Suprapubic skin (tissue), 4 donors: ENCODE data around the gene WNT5B. TPM values are rescaled to one million over a fixed set of nuclear protein-coding genes. Genes with fewer than 3 reads are reported as not detected.

Experiments
- DNase-seq, 2 donors: peaks; one replicate each; pipeline ENCODE4 v3.0.0-alpha.2; 2019; ENCODE audit warnings: low spot score in 2 of 2
- H3K27ac ChIP-seq: fragments of 200-600 bp; sonication (generic); one replicate; pipeline ENCODE4 v1.5.1; 2019
- H3K27me3 ChIP-seq: fragments of 200-600 bp; sonication (generic); one replicate; pipeline ENCODE4 v1.5.1; 2019
- H3K36me3 ChIP-seq: fragments of 200-600 bp; sonication (generic); one replicate; pipeline ENCODE4 v1.5.1; 2019
- H3K4me1 ChIP-seq: fragments of 200-600 bp; sonication (generic); one replicate; pipeline ENCODE4 v1.5.1; 2019
- H3K4me3 ChIP-seq: fragments of 200-600 bp; sonication (generic); one replicate; pipeline ENCODE4 v1.5.1; 2019; ENCODE audit warnings: mild to moderate bottlenecking
- H3K9me3 ChIP-seq: fragments of 200-600 bp; sonication (generic); one replicate; pipeline ENCODE4 v1.5.1; 2019
- EP300 ChIP-seq: sonication (generic); formaldehyde crosslinking; IDR thresholded peaks from one replicate; pipeline ENCODE4 v1.6.1; 2017; ENCODE audit warnings: antibody characterized with exemption
- POLR2A ChIP-seq, 2 donors: fragments of 450-650 bp; IDR thresholded peaks; one replicate each; pipeline ENCODE4 v1.6.1; 2017; ENCODE audit warnings: antibody characterized with exemption in 2 of 2, mild to moderate bottlenecking in 2 of 2, moderate library complexity in 2 of 2
- POLR2AphosphoS5 ChIP-seq, 3 donors: sonication (generic); formaldehyde crosslinking; IDR thresholded peaks; one replicate each; pipeline ENCODE4 v1.6.1; 2017; ENCODE audit warnings: antibody characterized with exemption in 3 of 3
- WGBS: methylation state at CpG from one replicate; pipeline ENCODE4 v1.1.5; 2018; 5-methylcytosine and 5-hydroxymethylcytosine counted together
- total RNA-seq, 4 donors: library from RNA; depleted of rRNA; stranded (reverse); fragments of >200 nt; gene quantifications; one replicate each; pipeline ENCODE4 v1.1.0, GENCODE V29; 2016
- TF ChIP-seq, protein P1 (sequence below), 2 donors: fragments of 200-600 bp in 1 of 2; fragments of 450-650 bp in 1 of 2; sonication (generic) in 1 of 2; IDR thresholded peaks; one replicate each; pipeline ENCODE4 v1.5.1; 2016 to 2019; ENCODE audit warnings: antibody characterized with exemption in 2 of 2, mild to moderate bottlenecking in 1 of 2, moderate library complexity in 1 of 2

Gene WNT5B
- total RNA-seq, 4 donors from 2014 or later, result 7.3 to 12.8 (median 8.3) TPM

DNA sequence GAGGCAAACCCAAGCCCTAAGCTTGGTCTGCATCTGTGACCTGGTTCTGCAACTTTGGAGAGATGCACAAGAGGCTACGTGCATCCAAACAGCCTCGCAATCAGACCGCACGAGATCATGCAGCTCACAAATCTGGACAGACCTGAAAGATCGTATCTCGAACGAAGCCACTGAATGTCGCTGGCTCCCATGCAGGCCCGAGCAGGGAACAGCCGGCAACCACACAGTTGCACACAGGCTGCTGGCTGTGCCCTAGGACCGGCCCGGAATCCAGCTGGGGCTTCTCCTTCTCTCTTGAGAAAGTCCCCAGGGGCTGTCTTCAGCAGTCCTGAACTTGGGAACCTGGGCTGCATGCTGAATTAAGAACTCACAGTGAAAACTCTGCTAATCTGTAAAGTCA is 27.9 kb downstream of the WNT5B start:
- TF ChIP-seq POLR2A (IDR thresholded peaks at IDR 0.05), result no peak
- no peak for TF ChIP-seq POLR2AphosphoS5 (IDR thresholded peaks at IDR 0.05)
- TF ChIP-seq, protein P1, sequence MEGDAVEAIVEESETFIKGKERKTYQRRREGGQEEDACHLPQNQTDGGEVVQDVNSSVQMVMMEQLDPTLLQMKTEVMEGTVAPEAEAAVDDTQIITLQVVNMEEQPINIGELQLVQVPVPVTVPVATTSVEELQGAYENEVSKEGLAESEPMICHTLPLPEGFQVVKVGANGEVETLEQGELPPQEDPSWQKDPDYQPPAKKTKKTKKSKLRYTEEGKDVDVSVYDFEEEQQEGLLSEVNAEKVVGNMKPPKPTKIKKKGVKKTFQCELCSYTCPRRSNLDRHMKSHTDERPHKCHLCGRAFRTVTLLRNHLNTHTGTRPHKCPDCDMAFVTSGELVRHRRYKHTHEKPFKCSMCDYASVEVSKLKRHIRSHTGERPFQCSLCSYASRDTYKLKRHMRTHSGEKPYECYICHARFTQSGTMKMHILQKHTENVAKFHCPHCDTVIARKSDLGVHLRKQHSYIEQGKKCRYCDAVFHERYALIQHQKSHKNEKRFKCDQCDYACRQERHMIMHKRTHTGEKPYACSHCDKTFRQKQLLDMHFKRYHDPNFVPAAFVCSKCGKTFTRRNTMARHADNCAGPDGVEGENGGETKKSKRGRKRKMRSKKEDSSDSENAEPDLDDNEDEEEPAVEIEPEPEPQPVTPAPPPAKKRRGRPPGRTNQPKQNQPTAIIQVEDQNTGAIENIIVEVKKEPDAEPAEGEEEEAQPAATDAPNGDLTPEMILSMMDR (IDR thresholded peaks at IDR 0.05), result no peak
- TF ChIP-seq EP300, result no peak
- no peaks in the 10 kb centered on the region for H3K27me3 ChIP-seq
- no peaks in the 10 kb centered on the region for H3K9me3 ChIP-seq
- peak overlapping the region; percentile 55 for H3K27ac ChIP-seq
- no peaks in the 10 kb centered on the region for H3K36me3 ChIP-seq
- no peak overlapping the region for H3K4me3 ChIP-seq
- WGBS, result 88% methylated on average over 12 of the region's 12 CpGs
- peaks cover 48% of the 10 kb centered on the region for H3K4me1 ChIP-seq
- no peak for DNase-seq

DNA sequence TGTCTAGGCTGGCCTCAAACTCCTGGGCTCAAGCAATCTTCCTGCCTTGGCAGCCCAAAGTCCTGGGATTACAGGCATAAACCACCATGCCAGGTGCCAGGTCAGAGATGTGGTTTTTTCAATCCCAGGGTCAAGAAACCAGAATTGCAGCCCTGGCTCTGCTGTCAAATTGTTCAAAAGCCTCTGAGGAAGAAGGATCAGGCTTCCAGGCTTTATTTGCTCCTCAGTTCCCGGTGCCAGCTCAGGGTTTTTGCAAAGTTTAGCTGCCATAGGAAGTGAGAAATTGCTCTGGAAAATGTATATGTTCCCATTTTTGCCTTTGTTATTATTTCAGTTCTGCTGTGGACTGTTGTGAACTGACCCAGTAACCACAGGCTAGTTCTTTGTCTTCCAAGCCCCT is 28.7 kb downstream of the WNT5B start:
- Histone ChIP-seq H3K4me1 (peaks cover 50% of the 10 kb centered on the region), H3K4me3 (no peak overlapping the region), H3K36me3 (no peaks in the 10 kb centered on the region), H3K27ac (peak overlapping the region; percentile 55), H3K9me3 (no peaks in the 10 kb centered on the region), H3K27me3 (no peaks in the 10 kb centered on the region)
- WGBS, result 53% methylated on average over 1 of the region's 1 CpG
- DNase-seq, result no peak
- no peak for TF ChIP-seq EP300
- TF ChIP-seq, protein P1 (IDR thresholded peaks at IDR 0.05), result no peak
- TF ChIP-seq POLR2AphosphoS5 (IDR thresholded peaks at IDR 0.05), result no peak
- no peak for TF ChIP-seq POLR2A (IDR thresholded peaks at IDR 0.05)

DNA sequence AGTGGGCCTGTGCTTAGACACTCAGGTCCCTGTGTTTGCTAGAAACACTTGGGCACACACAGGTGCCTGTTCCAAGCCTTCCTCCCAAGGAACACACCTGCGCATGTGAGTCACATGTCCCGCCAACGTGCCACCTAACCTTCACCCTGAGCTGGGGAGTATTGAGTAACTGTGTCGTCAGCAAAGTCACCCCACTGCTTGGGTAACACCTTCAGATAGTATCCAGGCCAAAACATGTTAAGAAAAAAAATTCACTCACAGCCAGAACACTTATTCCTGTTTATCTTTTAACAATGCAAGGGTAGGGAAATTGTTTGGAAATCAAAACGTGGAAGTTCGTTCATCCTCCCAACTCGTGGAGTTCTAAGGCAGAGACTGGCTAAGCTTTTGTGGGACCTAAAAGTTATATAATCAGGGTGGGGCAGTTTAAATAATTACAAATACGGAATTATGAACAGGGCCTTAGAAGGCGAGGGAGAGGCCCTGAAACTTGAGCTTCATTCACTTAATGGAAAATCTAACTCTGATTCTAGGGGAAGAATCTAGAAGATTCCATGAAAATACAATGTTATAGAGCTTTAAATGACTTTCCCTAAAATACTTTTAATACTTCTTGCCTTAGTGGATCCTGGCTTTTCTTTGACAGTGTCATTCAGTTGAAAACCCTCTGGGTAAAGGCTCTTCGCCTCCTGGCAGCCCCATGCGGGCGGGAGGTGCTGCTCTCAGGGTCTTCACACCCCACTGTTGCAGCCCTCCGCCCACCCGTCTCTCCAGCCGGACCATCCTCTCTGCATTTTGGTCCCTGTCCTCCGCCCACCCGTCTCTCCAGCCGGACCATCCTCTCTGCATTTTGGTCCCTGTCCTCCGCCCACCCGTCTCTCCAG is 31.5 kb downstream of the WNT5B start:
- H3K4me3 ChIP-seq, result peak overlapping the region; percentile 47
- DNase-seq, result peak in 1 of 2 donors; percentile 88
- no peaks in the 10 kb centered on the region for H3K9me3 ChIP-seq
- H3K36me3 ChIP-seq, result no peaks in the 10 kb centered on the region
- peak in 2 of 3 donors; percentile 79 to 81 for TF ChIP-seq POLR2AphosphoS5 (IDR thresholded peaks at IDR 0.05)
- TF ChIP-seq, protein P1 (IDR thresholded peaks at IDR 0.05), result no peak
- TF ChIP-seq EP300, result no peak
- no peak for TF ChIP-seq POLR2A (IDR thresholded peaks at IDR 0.05)
- WGBS, result 30% methylated on average over 18 of the region's 20 CpGs
- no peaks in the 10 kb centered on the region for H3K27me3 ChIP-seq
- peaks cover 45% of the 10 kb centered on the region for H3K4me1 ChIP-seq
- peak overlapping the region; percentile 96 for H3K27ac ChIP-seq

DNA sequence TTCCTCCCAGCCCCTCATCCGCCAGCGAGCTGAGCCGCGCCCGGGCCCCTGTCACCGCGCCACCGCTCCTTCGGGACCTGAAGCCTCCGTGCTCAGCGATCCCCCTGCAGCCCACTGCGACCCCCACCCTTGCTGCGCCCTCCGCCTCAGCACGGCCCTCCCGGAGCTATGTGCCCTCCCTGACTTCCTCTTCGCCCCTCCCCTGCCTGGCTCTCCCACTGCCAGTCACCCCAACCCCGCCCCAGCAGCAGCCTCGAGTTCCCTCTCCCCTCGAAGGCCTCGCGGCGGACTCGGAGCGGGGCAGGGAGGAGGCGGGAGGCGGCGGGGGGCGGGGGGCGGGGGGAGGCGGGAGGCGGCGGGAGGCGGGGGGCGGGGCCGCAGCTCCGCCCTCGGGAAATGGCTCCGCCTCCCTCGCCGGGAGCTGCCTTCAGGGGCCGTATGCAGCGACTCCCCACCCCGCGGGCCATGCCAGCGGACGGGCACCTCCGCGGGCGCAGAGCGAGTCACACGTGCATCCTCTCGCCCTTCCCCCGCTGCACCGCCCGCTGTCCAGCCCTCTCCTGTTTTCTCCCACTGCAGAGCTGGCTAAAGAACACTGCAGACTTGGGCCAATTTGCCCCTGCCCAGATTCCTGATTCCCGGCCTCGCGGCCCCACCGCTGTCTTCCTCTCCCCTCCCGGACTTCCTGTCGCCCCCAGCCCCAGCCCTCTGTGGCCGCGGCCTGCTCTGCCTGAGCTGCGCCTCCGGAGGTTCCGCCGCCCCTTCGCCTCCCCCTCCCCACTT is 32.7 kb downstream of the WNT5B start:
- H3K4me1 ChIP-seq, result peaks cover 49% of the 10 kb centered on the region
- TF ChIP-seq POLR2A (IDR thresholded peaks at IDR 0.05) (no peak), EP300 (no peak), POLR2AphosphoS5 (IDR thresholded peaks at IDR 0.05) (peak in 2 of 3 donors; percentile 63 to 72)
- TF ChIP-seq, protein P1 (IDR thresholded peaks at IDR 0.05), result no peak
- peak overlapping the region; percentile 47 for H3K4me3 ChIP-seq
- H3K36me3 ChIP-seq, result no peaks in the 10 kb centered on the region
- DNase-seq, result peak; percentile 94 to 96
- H3K27ac ChIP-seq, result peak overlapping the region; percentile 96
- no peaks in the 10 kb centered on the region for H3K9me3 ChIP-seq
- no peaks in the 10 kb centered on the region for H3K27me3 ChIP-seq
- under 1% methylated on average over 52 of the region's 69 CpGs for WGBS
